IPS-18a (cell line): ENCODE measurements around the gene ETNK2.

Experiments used
- H3K27ac ChIP-seq: one replicate; pipeline ENCODE4 v1.5.1; 2013; ENCODE audit warnings: low read length
- H3K27me3 ChIP-seq: one replicate; pipeline ENCODE4 v1.6.1; 2013; ENCODE audit warnings: mild to moderate bottlenecking, low read length; ENCODE audit not compliant: control insufficient read depth, insufficient read depth
- H3K36me3 ChIP-seq: one replicate; pipeline ENCODE4 v1.6.1; 2013; ENCODE audit warnings: low read depth, low read length; ENCODE audit not compliant: control insufficient read depth
- H3K4me1 ChIP-seq: one replicate; pipeline ENCODE4 v1.6.1; 2013; ENCODE audit warnings: low read depth, low read length; ENCODE audit not compliant: control insufficient read depth
- H3K4me3 ChIP-seq: one replicate; pipeline ENCODE4 v1.5.1; 2013; ENCODE audit warnings: low read length
- H3K9ac ChIP-seq: one replicate; pipeline ENCODE4 v1.6.1; 2013; ENCODE audit warnings: mild to moderate bottlenecking, low read length, moderate library complexity
- H3K9me3 ChIP-seq: one replicate; pipeline ENCODE4 v1.6.1; 2013; ENCODE audit warnings: low read depth, low read length; ENCODE audit not compliant: control insufficient read depth

ETNK2 gene

GRCh38 chr1:204171751-204172178 lies 19.9 kb upstream of the ETNK2 start:
- Histone ChIP-seq H3K36me3 (no peaks in the 10 kb centered on the region), H3K9me3 (peaks cover 15% of the 10 kb centered on the region), H3K4me1 (no peaks in the 10 kb centered on the region), H3K27me3 (no peaks in the 10 kb centered on the region), H3K9ac (no peak overlapping the region), H3K4me3 (no peak overlapping the region), H3K27ac (no peak overlapping the region)

DNA sequence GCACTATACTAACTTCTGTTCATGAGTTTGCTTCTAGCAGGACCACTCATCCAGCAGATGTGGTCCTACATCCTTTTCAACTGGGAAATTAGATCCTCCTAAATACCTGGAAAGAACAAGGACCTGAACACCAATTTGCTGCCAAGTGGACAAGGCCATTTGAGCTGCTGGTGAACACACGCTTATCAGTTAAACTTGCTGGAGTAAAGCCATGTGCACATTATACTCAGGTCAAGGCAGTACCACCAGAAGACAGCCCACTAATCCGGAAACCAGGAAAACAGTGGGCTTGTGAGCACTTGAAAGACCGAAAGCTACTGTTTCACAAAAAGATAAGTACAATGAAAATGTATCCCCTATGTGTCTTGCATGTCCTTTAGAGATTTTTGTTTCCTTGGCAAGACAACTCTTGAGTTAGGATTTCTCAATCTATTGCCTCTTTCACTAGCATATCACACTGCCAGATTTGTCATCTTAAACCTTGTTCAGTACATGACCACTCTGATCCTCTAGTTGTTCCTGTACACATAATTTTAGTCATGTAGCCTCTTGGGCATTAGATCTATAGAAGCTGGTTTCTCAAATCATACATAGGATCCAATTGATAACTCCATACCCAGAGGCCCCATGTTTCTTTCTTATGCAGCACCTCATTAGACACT lies 18.8 kb upstream of the ETNK2 start:
- Histone ChIP-seq H3K4me3 (no peak overlapping the region), H3K4me1 (no peaks in the 10 kb centered on the region), H3K9me3 (peaks cover 15% of the 10 kb centered on the region), H3K36me3 (no peaks in the 10 kb centered on the region), H3K9ac (no peak overlapping the region), H3K27ac (no peak overlapping the region), H3K27me3 (no peaks in the 10 kb centered on the region)

GRCh38 chr1:204169858-204170257 lies 18.0 kb upstream of the ETNK2 start:
- Histone ChIP-seq H3K4me1 (no peaks in the 10 kb centered on the region), H3K9me3 (peaks cover 15% of the 10 kb centered on the region), H3K9ac (no peak overlapping the region), H3K4me3 (no peak overlapping the region), H3K27ac (no peak overlapping the region), H3K36me3 (no peaks in the 10 kb centered on the region), H3K27me3 (no peaks in the 10 kb centered on the region)

DNA sequence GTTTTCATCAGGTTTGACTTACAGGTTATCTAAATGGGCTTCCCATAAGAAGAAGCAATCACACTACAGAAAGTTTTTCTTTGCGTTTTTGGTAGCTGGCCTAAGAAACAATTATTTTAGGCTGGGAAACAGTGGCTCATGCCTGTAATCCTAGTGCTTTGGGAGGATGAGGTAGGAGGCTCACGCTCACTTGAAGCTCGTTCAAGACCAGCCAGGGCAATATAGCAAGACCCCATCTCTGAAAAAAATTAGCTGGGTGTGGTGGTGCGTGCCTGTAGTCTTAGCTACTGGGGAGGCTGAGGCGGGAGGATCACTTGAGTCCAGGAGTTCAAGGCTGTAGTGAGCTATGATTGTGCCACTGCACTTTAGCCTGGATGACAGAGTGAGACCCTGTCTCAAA lies 15.9 kb upstream of the ETNK2 start:
- H3K9ac ChIP-seq, result no peak overlapping the region
- H3K4me1 ChIP-seq, result no peaks in the 10 kb centered on the region
- H3K27ac ChIP-seq, result no peak overlapping the region
- no peaks in the 10 kb centered on the region for H3K27me3 ChIP-seq
- no peaks in the 10 kb centered on the region for H3K36me3 ChIP-seq
- peaks cover 15% of the 10 kb centered on the region for H3K9me3 ChIP-seq
- H3K4me3 ChIP-seq, result no peak overlapping the region

DNA sequence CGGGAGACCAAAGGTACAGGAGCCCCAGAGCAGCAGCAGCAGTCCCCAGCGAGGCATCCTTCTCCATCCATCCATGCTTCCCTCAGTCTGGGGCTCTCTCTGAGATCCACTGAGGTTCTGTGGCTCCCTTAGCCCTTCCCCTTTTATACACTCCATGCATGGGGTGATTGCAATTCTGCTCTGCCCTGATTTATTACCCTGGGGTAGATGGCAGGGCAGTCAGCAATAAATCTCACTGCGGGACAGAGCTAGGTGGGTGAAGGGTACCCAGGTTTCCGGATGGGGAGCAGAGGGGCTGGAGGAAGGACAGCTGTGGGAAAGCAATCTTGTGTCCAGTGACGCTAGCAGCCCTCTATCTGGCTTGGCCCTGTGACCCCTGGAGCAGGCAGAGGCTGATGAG lies 14.4 kb upstream of the ETNK2 start, which contains the start of gene REN:
Gene REN (minus strand): TSS at position 119 of the 400 bp plus-strand sequence. CDS start 44 bp downstream, at position 75.
- Histone ChIP-seq H3K27me3 (no peaks in the 10 kb centered on the region), H3K9ac (no peak within 1 kb of the TSS), H3K9me3 (peaks cover 15% of the 10 kb centered on the region), H3K27ac (no peak within 1 kb of the TSS), H3K36me3 (no peaks in the 10 kb centered on the region), H3K4me3 (no peak within 1 kb of the TSS), H3K4me1 (no peaks in the 10 kb centered on the region)

GRCh38 chr1:204162494-204163074 lies 10.7 kb upstream of the ETNK2 start:
- Histone ChIP-seq H3K36me3 (no peaks in the 10 kb centered on the region), H3K4me1 (no peaks in the 10 kb centered on the region), H3K27ac (no peak overlapping the region), H3K27me3 (no peaks in the 10 kb centered on the region), H3K9ac (no peak overlapping the region), H3K9me3 (no peaks in the 10 kb centered on the region), H3K4me3 (no peak overlapping the region)

DNA sequence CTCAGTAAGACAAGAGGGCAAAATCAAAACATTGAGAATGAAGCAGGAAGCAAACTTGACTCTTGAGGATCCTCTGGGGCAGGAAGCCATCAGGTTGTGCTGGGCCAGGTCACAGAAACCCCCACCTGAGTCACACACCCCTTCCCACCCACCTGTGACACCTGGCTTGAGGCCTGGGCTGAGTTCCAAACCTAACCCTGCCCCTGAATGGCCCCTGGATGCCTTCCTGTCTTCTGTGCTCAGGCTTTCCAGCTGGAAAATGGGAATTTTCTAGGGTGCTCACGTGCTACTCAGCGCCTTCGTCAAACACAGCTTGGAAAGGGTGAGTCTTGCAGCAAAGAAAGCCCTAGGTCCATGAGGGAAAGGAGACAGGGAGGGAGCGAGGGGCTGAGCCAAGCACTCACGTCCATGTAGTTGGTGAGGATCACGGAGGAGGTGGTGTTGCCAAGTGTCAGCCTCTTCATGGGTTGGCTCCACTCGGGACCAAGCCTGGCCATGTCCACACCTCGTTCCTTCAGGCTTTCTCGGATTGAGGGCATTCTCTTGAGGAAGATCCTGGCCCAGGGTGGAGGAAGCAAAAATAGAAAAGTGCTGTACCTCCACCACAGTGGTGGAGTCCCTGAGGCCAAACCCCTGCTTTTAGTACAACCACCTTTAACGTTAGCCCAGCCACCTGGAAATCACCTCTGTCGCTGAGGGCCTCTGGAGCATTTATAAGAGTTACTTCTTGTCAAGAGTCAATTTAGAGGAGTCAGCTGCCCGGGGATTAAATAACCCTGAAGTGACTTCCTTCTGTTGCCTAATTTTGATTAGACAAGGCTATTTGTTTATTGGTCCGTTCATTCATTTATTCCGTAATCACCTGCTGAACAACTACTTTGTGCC lies 10.0 kb upstream of the ETNK2 start:
- no peak overlapping the region for H3K9ac ChIP-seq
- no peaks in the 10 kb centered on the region for H3K4me1 ChIP-seq
- no peaks in the 10 kb centered on the region for H3K36me3 ChIP-seq
- no peak overlapping the region for H3K27ac ChIP-seq
- no peaks in the 10 kb centered on the region for H3K9me3 ChIP-seq
- no peaks in the 10 kb centered on the region for H3K27me3 ChIP-seq
- no peak overlapping the region for H3K4me3 ChIP-seq

GRCh38 chr1:204157962-204158361 lies 6.1 kb upstream of the ETNK2 start:
- Histone ChIP-seq H3K9me3 (no peaks in the 10 kb centered on the region), H3K27ac (no peak overlapping the region), H3K36me3 (no peaks in the 10 kb centered on the region), H3K27me3 (peaks cover 1% of the 10 kb centered on the region), H3K9ac (no peak overlapping the region), H3K4me1 (no peaks in the 10 kb centered on the region), H3K4me3 (no peak overlapping the region)

- Histone ChIP-seq H3K36me3 (no peaks in the 10 kb centered on the region), H3K4me3 (no peak overlapping the region), H3K9me3 (no peaks in the 10 kb centered on the region)
Observed at GRCh38 chr1:204155881-204156280, 4.0 kb upstream of the ETNK2 start.

DNA sequence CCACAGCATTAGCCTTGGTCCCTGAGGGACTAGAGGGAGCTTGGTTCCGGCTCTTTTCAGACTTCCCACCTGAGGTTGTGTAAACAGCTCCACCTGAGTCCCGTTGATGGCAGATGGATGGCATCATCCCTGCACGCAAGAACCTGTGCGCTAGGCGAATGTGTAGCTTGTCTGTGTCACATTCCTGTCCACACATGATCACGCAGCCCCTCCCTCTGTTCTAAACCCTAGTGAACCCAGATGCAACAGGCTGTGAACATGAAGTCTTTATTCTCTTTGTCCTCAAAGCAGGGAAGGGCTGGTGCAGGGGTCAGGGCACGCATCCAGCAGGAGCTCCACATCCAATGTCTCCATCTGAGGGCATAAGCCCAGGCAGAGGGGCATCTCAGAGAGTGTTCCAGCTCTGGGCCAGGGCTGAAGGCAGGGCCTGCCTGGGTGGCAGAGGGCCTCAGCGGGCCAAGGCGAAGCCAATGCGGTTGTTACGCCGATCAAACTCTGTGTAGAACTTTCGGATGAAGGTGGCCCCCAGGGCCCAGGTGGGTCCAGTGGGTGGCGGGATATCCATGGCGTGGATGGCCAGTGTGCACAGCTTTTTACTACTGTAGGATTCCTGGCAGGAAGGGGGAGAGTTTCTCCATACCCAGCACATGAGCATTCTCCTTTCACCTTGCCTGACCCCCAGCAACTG lies 2.9 kb upstream of the ETNK2 start:
- Histone ChIP-seq H3K27me3 (peaks cover 18% of the 10 kb centered on the region), H3K27ac (no peak overlapping the region), H3K4me3 (no peak overlapping the region)

More at GRCh38 chr1:204155881-204156280, 4.0 kb upstream of the ETNK2 start:
- no peak overlapping the region for H3K27ac ChIP-seq
- no peaks in the 10 kb centered on the region for H3K4me1 ChIP-seq
- peaks cover 17% of the 10 kb centered on the region for H3K27me3 ChIP-seq
- no peak overlapping the region for H3K9ac ChIP-seq

GRCh38 chr1:204153667-204154066 lies 1.8 kb upstream of the ETNK2 start:
- H3K27me3 ChIP-seq, result peaks cover 18% of the 10 kb centered on the region
- H3K9me3 ChIP-seq, result no peaks in the 10 kb centered on the region
- peaks cover 2% of the 10 kb centered on the region for H3K4me1 ChIP-seq
- no peak overlapping the region for H3K9ac ChIP-seq
- no peak overlapping the region for H3K4me3 ChIP-seq
- no peak overlapping the region for H3K27ac ChIP-seq
- no peaks in the 10 kb centered on the region for H3K36me3 ChIP-seq

More for the DNA sequence above, 2.9 kb upstream of the ETNK2 start:
- H3K4me1 ChIP-seq, result no peaks in the 10 kb centered on the region
- no peaks in the 10 kb centered on the region for H3K9me3 ChIP-seq
- no peak overlapping the region for H3K9ac ChIP-seq
- no peaks in the 10 kb centered on the region for H3K36me3 ChIP-seq
